GM12875 (cell line): ENCODE data around the gene CDH4.

ENCODE experiments used
- H3K4me3 ChIP-seq: one replicate; pipeline ENCODE4 v1.5.1; 2011; ENCODE audit warnings: low read depth, low read length, control low read depth
- CTCF ChIP-seq: IDR thresholded peaks from 2 replicates; pipeline ENCODE4 v1.5.1; 2011; ENCODE audit warnings: low read depth, mild to moderate bottlenecking, control low read depth, inconsistent platforms, low read length, moderate library complexity, borderline replicate concordance; ENCODE audit not compliant: insufficient read depth

CDH4 gene

GRCh38 chr20:61253264-61253639 lies 1.2 kb downstream of the CDH4 start:
- no peak overlapping the region for H3K4me3 ChIP-seq
- no peak for TF ChIP-seq CTCF

DNA sequence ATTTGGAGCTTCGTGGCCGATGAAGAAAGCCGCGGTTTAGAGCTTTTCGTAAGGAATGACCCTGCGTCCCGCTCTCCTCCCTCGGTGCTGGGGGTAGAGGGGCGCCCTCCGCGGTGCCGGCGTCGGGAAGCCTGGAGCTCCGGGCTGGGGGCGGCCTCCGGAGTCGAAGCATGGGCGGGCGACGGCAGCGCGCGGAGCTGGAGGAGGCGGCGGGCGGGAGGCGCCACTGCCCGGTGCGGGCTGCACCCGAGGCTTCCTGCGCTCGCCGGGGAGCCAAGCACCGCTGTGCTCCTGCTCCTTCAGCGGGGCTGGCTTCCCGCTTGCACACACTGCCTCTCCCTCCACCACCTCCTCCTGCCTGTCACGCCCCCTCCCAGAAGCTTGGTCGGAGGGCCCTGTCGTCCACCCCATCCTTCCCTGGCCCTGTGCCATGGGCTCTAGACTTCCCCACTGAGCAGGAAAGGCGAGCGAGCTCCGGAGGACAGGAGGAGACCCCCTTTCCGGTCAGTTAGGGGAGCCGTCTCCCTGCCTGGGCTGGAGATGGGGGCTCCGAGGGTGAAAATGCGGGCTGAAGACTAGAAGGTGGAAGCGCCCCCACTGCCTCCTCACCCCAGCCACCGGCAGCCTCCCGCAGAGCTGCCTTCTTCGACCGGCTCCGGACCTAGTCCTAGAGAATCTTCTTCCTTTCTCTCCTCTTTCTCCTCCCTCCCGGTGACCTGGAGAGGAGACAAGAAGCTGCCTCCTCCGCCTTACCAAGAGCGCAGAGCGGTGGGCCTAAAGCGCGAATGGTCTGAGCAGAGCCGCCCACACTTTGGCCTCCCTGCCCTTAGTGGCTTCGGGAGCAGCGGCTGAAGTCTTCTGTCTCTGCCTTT lies 1.8 kb downstream of the CDH4 start:
- no peak overlapping the region for H3K4me3 ChIP-seq
- TF ChIP-seq CTCF, result no peak

GRCh38 chr20:61254881-61255626 lies 3.0 kb downstream of the CDH4 start:
- TF ChIP-seq CTCF, result no peak
- H3K4me3 ChIP-seq, result no peak overlapping the region

- no peak overlapping the region for H3K4me3 ChIP-seq
- TF ChIP-seq CTCF, result no peak
Measured at GRCh38 chr20:61256365-61256764, 4.3 kb downstream of the CDH4 start.

- H3K4me3 ChIP-seq, result no peak overlapping the region
- TF ChIP-seq CTCF, result no peak
Measured at GRCh38 chr20:61256824-61257223, 4.8 kb downstream of the CDH4 start.

- TF ChIP-seq CTCF, result no peak
- H3K4me3 ChIP-seq, result no peak overlapping the region
Measured at GRCh38 chr20:61257611-61258010, 5.5 kb downstream of the CDH4 start.
